GM19467 (cell line): Measurements from ENCODE around the gene DCAF4L1.
A peak's percentile ranks its signal among the peaks of the same experiment; 100 is the strongest.

Experiments
- ATAC-seq: cut with Tn5 transposase; IDR thresholded peaks from one replicate; pipeline ENCODE4 v1.9.1; 2021; ENCODE audit warnings: mild to moderate bottlenecking, moderate library complexity; ENCODE audit not compliant: unreplicated experiment

The DCAF4L1 gene, protein sequence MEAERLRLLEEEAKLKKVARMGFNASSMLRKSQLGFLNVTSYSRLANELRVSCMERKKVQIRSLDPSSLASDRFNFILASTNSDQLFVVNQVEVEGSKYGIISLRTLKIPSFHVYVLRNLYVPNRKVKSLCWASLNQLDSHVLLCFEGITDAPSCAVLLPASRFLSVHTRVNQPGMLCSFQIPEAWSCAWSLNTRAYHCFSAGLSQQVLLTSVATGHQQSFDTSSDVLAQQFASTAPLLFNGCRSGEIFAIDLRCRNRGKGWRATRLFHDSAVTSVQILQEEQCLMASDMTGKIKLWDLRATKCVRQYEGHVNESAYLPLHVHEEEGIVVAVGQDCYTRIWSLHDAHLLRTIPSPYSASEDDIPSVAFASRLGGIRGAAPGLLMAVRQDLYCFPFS

DNA sequence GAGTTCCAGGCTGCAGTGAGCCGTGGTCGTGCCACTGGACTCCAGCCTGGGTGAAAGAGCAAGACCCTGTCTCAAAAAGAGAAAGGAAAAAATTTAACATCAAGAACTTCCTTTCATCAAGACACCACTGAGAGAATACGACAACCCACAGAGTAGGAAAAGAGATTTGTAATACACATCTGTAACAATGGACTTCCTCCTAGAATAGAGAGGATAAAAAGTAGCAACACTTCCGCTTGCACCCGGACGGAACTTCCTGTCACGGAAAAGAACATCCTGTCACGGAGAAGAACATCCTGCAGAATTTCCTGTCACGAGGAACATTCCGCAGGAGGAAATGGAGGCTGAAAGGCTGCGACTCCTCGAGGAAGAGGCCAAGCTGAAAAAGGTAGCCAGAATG is at the start of gene DCAF4L1:
Gene DCAF4L1, plus strand, starts transcription at position 301 of the 400 bp plus-strand sequence. Its CDS starts 37 bp downstream, at position 338.
- no peak for ATAC-seq

- ATAC-seq, result no peak
Measured at GRCh38 chr4:41932988-41933387, 48.6 kb upstream of the DCAF4L1 start.

GRCh38 chr4:41933997-41934503 is 47.5 kb upstream of the DCAF4L1 start:
- ATAC-seq, result no peak

DNA sequence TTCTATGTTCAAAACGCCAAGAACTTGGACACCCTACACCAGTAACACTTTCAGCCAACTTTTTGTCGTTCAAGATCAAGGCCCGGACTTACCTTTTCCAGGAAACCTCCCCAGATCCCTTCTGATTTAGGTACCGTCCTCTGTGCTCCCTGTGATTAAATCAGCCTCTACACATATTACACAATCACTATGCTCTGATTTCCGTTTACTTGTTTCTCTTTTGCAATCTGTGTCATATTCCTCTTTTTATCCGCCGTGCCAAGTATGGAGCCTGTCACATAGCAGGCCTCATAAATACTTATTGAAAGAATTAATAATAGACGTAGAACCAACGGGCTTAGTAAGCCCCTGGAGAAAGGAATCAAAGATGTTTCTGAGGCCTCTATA is 47.0 kb upstream of the DCAF4L1 start:
- no peak for ATAC-seq

GRCh38 chr4:41934901-41935651 is 46.5 kb upstream of the DCAF4L1 start, which contains the start of gene TMEM33:
TMEM33 (plus strand) TSS chr4:41935429; CDS start chr4:41935485, 56 bp downstream.
- peak; percentile 93 for ATAC-seq

GRCh38 chr4:41935652-41936021 is 45.9 kb upstream of the DCAF4L1 start:
- no peak for ATAC-seq

DNA sequence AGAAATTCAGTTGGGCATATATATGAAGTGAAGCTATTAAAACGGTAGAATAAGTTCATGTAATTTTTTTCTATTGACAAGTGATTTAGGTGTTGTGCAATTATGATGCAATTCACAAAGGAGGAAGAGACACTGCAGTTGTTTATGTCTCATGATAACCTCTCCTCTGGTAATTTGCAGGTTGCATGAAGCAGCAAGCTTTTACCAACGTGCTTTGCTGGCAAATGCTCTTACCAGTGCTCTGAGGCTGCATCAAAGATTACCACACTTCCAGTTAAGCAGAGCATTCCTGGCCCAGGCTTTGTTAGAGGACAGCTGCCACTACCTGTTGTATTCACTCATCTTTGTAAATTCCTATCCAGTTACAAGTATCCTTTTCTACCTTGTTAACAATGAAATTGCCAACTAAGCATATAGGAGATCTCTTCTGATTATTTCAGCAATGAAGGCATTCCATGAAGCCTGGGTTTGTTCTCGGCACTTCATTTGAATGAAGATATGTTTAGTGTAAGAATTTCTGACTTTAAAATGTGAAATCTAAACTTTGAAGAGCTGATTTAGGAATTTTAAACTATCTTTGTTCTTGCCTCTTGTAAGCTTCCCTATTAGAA is 42.4 kb upstream of the DCAF4L1 start:
- no peak for ATAC-seq

GRCh38 chr4:41940834-41941233 is 40.7 kb upstream of the DCAF4L1 start:
- no peak for ATAC-seq

DNA sequence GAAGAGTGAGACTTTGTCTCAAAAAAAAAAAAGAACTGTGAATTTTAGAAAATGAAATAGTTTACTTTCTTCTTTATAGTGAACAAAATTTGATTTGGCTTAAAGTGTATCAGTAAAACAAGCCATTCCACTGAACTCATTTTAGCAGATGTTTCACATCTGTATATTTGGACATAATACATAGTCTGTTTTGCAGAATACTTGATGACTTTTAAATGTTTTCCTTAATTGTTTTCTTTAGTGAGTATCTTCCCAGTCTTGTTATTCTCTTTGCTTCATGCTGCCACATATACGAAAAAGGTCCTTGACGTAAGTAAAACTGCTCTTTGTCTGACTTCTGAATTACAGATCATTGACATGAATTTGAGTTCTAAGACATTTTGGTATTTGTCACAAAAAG is 38.0 kb upstream of the DCAF4L1 start:
- ATAC-seq, result no peak

DNA sequence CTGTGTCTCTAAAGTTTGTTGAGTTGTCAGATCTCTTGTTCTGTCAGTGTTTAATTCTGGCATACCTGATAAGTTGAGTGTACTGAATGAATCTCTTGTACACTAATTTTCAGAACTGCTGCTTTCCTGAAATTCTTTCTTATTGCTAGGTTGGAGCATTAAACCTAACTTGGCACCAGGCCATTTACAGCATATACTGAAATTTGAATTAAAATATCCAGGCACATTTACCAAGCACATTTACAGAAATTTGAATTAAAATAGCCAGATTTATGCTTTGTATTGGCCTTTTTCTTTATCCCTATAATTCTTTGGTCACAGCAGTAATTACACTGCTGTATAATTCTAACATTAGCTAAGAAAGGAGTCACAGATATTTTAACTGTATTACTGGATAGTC is 37.5 kb upstream of the DCAF4L1 start:
- ATAC-seq, result no peak

GRCh38 chr4:41949531-41949930 is 32.0 kb upstream of the DCAF4L1 start:
- ATAC-seq, result no peak

DNA sequence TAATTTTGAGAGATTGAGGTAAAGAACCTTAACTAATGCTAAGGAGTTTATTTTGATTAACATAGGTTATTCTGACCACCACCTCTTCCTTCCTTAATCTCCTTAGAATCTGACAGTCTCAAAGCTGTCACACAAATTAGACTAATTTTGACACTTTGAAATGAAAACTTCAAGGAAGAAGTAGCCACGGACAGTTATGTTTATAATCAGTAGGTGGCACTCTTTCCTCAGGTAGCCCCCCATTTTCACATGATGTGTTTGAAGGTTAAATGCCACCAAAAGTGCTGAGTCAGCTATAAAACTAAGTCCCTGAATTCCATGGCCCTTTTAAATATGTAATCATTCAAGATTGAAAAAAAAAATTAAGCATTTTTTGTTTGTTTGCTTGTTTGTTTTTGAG is 23.9 kb upstream of the DCAF4L1 start:
- no peak for ATAC-seq

GRCh38 chr4:41963105-41963504 is 18.5 kb upstream of the DCAF4L1 start:
- ATAC-seq, result no peak

DNA sequence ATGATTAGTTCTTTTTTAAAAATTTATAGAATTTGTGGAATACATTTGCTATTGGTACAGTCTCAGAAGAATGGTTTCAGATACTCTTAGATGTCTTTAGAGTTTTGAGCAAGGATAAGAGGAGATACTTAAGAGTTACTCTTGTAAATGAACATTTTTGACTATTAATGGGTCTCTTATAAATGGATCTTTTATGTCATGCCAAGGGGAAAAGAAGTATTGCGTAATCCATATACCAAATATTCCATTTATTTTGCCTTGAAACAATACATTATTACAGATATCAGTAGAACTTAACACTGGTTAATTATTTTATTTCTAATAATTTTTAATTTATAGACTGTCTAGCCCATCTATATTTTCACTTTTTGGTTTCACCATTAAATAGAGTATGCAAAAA is 17.2 kb upstream of the DCAF4L1 start:
- no peak for ATAC-seq

DNA sequence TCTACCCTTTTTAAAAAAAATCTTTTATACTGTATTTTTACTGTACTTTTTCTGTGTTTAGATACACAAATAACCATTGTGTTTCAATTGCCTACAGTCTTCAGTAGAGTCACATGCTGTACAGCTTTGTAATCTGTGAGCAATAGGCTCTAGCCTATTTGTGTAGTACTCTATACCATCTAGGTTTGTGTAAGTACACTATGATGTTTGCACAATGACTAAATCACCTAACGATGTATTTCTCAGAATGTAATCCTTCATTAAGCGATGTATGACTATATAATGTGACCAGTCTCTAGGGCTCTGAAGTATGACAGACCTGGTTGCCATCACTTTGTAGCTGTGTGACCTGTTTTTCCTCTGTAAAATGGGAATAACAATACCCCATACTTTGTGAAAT is 14.2 kb upstream of the DCAF4L1 start:
- no peak for ATAC-seq

- ATAC-seq, result no peak
Measured at GRCh38 chr4:41969671-41970070, 11.9 kb upstream of the DCAF4L1 start.

- ATAC-seq, result no peak
Measured at GRCh38 chr4:41975341-41975740, 6.2 kb upstream of the DCAF4L1 start.

DNA sequence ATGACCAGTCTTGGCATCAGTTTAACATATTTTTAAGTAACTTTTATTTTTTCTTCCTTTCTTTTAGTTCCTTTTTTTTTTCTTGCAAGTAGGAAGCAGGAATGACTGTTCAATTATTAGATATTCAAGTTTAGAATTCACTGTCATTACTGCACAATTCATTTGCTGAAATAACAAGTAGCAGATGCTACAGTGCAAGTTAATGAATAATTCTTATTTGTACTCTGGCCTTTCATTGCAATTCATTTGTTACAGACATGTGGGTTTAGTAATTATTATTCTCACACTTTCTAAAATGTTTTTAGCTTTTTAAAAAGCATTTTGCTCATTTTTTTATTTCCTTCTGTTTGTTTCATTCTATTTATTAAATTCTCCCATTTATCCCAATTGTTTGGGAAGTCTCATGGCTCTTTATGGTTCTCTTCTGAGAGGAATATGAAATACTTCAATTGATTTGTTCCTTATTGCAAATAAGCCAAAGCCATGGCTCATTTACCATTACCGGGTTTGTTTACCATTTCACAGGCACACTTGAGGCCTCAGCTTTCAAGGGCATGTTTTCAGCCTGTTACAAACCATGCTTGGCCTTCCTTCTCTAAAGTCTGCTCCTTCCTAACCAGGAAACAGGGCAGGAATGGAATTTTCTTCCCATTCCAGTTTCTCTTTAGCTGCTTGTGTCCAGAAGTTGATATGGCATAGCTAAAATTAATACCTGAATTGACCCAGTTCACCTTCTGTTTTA is 4.6 kb upstream of the DCAF4L1 start:
- ATAC-seq, result no peak

GRCh38 chr4:41977709-41978108 is 3.8 kb upstream of the DCAF4L1 start:
- ATAC-seq, result no peak

- no peak for ATAC-seq
Measured at GRCh38 chr4:41982716-41983115, 1.2 kb downstream of the DCAF4L1 start.

DNA sequence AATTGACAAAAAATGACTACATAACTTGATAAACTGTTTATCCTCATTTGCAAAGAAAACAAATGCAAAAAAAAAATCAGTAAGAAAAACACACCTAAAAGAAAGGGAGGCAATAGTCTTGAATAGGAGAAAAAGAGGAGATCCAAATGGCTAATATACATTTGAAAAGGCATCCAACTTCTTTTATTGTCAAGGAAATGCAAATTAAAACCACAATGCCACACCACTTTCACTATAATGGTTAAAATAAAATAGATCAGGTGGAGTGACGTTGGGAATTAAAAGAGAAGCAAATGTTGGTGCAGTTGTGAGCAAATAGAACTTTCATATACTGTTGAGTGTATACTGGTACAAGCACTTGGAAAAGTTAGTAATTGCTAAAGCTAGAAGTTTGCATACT is 3.6 kb downstream of the DCAF4L1 start:
- no peak for ATAC-seq
